ENCODE results near the gene RFTN1.

The RFTN1 gene

GRCh38 chr3:16308727-16309126, 204.8 kb downstream of the RFTN1 start:
- DNase-seq: no peak
- Mint-ChIP-seq H3K9me3 (no peaks in the 10 kb centered on the region), H3K27ac (peak overlapping the region; percentile 96), H3K4me3 (no peak overlapping the region), H3K36me3 (peaks cover 85% of the 10 kb centered on the region), H3K27me3 (no peaks in the 10 kb centered on the region), H3K4me1 (peaks cover 92% of the 10 kb centered on the region)
- CTCF ChIA-PET: interaction anchor here (2.7 kb wide), 1 partner anchor 17 kb away, joined by 16 read pairs; no protein-coding TSS in a partner anchor

GRCh38 chr3:16307832-16308531, 205.5 kb downstream of the RFTN1 start:
- CTCF ChIA-PET: interaction anchor here (2.7 to 4.2 kb wide), 2 partner anchors 11 to 16 kb away, joined by 16 to 23 read pairs; no protein-coding TSS in a partner anchor
- DNase-seq: no peak
- H3K27me3 Mint-ChIP-seq: no peaks in the 10 kb centered on the region

DNA sequence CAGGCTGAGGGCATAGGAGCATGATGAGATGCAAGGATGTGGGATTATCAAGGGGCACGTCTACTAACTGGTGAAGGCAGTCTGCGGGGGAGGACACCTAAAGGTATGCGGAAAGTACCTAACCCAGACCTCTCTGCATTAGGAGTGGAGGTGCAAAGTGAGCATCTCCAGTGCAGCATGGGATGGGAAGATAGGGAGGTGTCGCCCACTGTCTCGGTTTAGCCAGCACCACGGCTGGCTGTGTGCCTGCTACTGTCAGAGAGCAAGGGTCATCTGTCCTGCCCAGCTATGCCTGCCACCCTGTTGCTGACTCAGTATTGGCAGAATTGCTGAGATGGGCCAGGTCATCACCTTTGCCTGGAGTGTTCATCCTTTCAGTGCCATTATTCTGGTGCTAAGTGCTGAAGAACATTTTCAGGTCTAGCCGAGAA, 208.4 kb downstream of the RFTN1 start:
- Mint-ChIP-seq H3K4me3 (peak overlapping the region; percentile 71), H3K27ac (peak overlapping the region; percentile 83), H3K27me3 (no peaks in the 10 kb centered on the region), H3K36me3 (peaks cover 91% of the 10 kb centered on the region), H3K4me1 (peaks cover 97% of the 10 kb centered on the region), H3K9me3 (no peaks in the 10 kb centered on the region)
- peak; percentile 47 for DNase-seq
- CTCF ChIA-PET: interaction anchor here (0.6 to 6.7 kb wide), 8 partner anchors 10 to 217 kb away, joined by 3 to 53 read pairs (median 6); no protein-coding TSS in a partner anchor

More at GRCh38 chr3:16307832-16308531, 205.5 kb downstream of the RFTN1 start:
- H3K36me3 Mint-ChIP-seq: peaks cover 83% of the 10 kb centered on the region
- H3K4me1 Mint-ChIP-seq: peaks cover 91% of the 10 kb centered on the region
- peak overlapping the region; percentile 9 for H3K4me3 Mint-ChIP-seq
- peak overlapping the region; percentile 70 for H3K27ac Mint-ChIP-seq
- H3K9me3 Mint-ChIP-seq: no peaks in the 10 kb centered on the region

- H3K27me3 Mint-ChIP-seq: no peaks in the 10 kb centered on the region
- peak overlapping the region; percentile 71 for H3K4me3 Mint-ChIP-seq
- CTCF ChIA-PET: interaction anchor here (0.7 to 6.7 kb wide), 8 partner anchors 10 to 246 kb away, joined by 3 to 53 read pairs (median 6); no protein-coding TSS in a partner anchor
- H3K27ac Mint-ChIP-seq: peak overlapping the region; percentile 83
- H3K4me1 Mint-ChIP-seq: peaks cover 97% of the 10 kb centered on the region
- H3K9me3 Mint-ChIP-seq: no peaks in the 10 kb centered on the region
- DNase-seq: no peak
- H3K36me3 Mint-ChIP-seq: peaks cover 90% of the 10 kb centered on the region
Measured at GRCh38 chr3:16304061-16305010, 209.2 kb downstream of the RFTN1 start.

GRCh38 chr3:16303037-16303575, 210.4 kb downstream of the RFTN1 start:
- peaks cover 97% of the 10 kb centered on the region for H3K4me1 Mint-ChIP-seq
- H3K9me3 Mint-ChIP-seq: no peaks in the 10 kb centered on the region
- H3K4me3 Mint-ChIP-seq: peak overlapping the region; percentile 83
- CTCF ChIA-PET: interaction anchor here (2.5 to 6.7 kb wide), 3 partner anchors 9 to 17 kb away, joined by 7 to 53 read pairs (median 15); no protein-coding TSS in a partner anchor
- peaks cover 93% of the 10 kb centered on the region for H3K36me3 Mint-ChIP-seq
- DNase-seq: no peak
- H3K27ac Mint-ChIP-seq: peak overlapping the region; percentile 96
- H3K27me3 Mint-ChIP-seq: no peaks in the 10 kb centered on the region

- DNase-seq: no peak
- Mint-ChIP-seq H3K4me3 (peak overlapping the region; percentile 83), H3K27ac (peak overlapping the region; percentile 96), H3K36me3 (peaks cover 93% of the 10 kb centered on the region), H3K27me3 (no peaks in the 10 kb centered on the region), H3K4me1 (peaks cover 98% of the 10 kb centered on the region), H3K9me3 (peaks cover 5% of the 10 kb centered on the region)
- CTCF ChIA-PET: interaction anchor here (2.0 to 6.7 kb wide), 2 partner anchors 12 to 15 kb away, joined by 4 to 53 read pairs; no protein-coding TSS in a partner anchor
Measured at GRCh38 chr3:16302082-16302631, 211.3 kb downstream of the RFTN1 start.

DNA sequence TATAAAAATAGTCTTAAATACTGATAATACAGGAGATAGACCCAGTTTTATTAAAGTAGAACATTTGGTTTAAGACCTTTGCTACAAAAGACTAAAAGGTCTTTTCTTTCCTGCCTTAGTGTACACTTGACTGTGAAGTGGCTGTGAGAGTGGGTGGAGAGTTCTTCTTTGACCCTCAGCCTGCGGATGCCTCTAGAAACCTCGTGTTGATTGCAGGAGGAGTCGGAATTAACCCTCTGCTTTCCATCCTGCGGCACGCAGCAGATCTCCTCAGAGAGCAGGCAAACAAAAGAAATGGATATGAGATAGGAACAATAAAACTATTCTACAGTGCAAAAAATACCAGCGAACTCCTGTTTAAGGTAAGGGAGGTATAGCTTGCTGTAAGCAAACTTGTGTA, 212.0 kb downstream of the RFTN1 start:
- H3K36me3 Mint-ChIP-seq: peaks cover 93% of the 10 kb centered on the region
- peaks cover 98% of the 10 kb centered on the region for H3K4me1 Mint-ChIP-seq
- H3K27me3 Mint-ChIP-seq: no peaks in the 10 kb centered on the region
- peak; percentile 57 for DNase-seq
- peak overlapping the region; percentile 83 for H3K4me3 Mint-ChIP-seq
- H3K9me3 Mint-ChIP-seq: peaks cover 7% of the 10 kb centered on the region
- CTCF ChIA-PET: interaction anchor here (1.2 to 6.7 kb wide), 4 partner anchors 10 to 18 kb away, joined by 3 to 53 read pairs (median 6); no protein-coding TSS in a partner anchor
- peak overlapping the region; percentile 96 for H3K27ac Mint-ChIP-seq

- Mint-ChIP-seq H3K4me1 (peaks cover 98% of the 10 kb centered on the region), H3K27me3 (no peaks in the 10 kb centered on the region), H3K36me3 (peaks cover 93% of the 10 kb centered on the region), H3K27ac (peak overlapping the region; percentile 96), H3K9me3 (peaks cover 9% of the 10 kb centered on the region), H3K4me3 (peak overlapping the region; percentile 83)
- CTCF ChIA-PET: interaction anchor here (1.2 to 6.7 kb wide), 4 partner anchors 11 to 18 kb away, joined by 3 to 53 read pairs (median 6); no protein-coding TSS in a partner anchor
- DNase-seq: peak; percentile 73
Measured at GRCh38 chr3:16300881-16301359, 212.6 kb downstream of the RFTN1 start.

DNA sequence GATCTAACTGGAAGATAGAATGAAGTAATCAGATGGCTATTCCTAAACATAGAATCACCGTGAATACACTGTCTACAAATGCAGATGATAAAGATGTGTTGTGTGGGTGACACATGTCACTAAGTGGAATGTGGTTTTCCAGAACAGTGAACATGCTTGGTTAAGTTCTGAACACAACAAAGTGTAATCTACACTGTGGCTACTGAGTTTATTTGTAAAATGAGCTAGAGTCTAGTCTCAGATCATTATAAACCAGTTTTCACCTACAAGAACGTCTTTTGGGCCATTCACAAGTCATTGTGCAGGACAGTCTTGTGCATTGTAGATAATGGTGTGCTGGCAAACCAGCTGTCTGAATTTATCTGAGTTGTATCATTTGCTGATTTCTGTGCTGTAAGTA, 213.2 kb downstream of the RFTN1 start:
- H3K4me1 Mint-ChIP-seq: peaks cover 98% of the 10 kb centered on the region

DNA sequence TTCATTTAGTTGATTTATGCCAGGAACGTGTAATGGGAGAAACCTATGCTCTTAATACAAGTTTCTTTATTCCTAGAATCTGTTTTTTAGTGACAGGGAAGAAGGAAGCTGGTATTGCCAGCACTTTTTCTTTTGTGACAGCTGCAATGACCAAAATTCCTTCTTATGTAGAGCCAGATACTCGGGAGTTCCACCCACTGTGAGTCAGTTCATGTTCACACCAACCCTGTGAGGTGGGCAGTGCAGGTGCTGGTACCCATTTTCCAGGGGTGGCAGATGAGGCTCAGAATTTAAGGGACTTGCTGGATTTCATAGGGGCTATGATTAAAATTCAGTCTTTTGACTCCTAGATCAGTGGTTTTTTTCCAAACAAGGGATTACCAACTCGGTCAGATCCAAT, 213.8 kb downstream of the RFTN1 start:
- peaks cover 98% of the 10 kb centered on the region for H3K4me1 Mint-ChIP-seq
- DNase-seq: no peak
- no peaks in the 10 kb centered on the region for H3K27me3 Mint-ChIP-seq
- peak overlapping the region; percentile 52 for H3K4me3 Mint-ChIP-seq
- peaks cover 11% of the 10 kb centered on the region for H3K9me3 Mint-ChIP-seq
- CTCF ChIA-PET: interaction anchor here (2.0 to 6.7 kb wide), 2 partner anchors 9 to 20 kb away, joined by 8 to 53 read pairs; no protein-coding TSS in a partner anchor
- H3K36me3 Mint-ChIP-seq: peaks cover 93% of the 10 kb centered on the region
- peak overlapping the region; percentile 96 for H3K27ac Mint-ChIP-seq

More for the DNA sequence above, 213.2 kb downstream of the RFTN1 start:
- Mint-ChIP-seq H3K36me3 (peaks cover 93% of the 10 kb centered on the region), H3K9me3 (peaks cover 9% of the 10 kb centered on the region), H3K27ac (peak overlapping the region; percentile 96), H3K27me3 (no peaks in the 10 kb centered on the region), H3K4me3 (peak overlapping the region; percentile 83)
- DNase-seq: no peak
- CTCF ChIA-PET: interaction anchor here (2.0 to 6.7 kb wide), 2 partner anchors 10 to 19 kb away, joined by 8 to 53 read pairs; no protein-coding TSS in a partner anchor

DNA sequence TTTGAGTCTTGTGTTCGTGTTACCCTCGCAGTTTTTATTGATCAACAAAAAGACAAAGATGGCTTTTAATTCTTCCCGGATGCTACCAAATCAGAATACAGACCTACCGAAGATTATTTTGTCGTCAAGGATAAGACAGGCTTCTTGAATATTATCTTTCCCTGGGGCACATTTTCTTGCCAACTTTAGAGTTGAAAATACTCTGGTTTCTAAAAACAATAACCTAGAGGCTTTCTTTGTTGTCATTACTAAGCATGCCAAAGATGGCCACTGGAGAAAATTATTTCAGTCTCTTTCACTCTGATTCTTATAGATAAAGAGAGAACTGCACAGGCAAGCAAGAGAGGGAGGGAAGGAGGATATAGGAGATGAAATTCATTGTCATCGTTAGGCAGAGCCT, 214.6 kb downstream of the RFTN1 start:
- H3K27me3 Mint-ChIP-seq: no peaks in the 10 kb centered on the region
- DNase-seq: no peak
- peak overlapping the region; percentile 32 for H3K4me3 Mint-ChIP-seq
- peaks cover 93% of the 10 kb centered on the region for H3K36me3 Mint-ChIP-seq
- peaks cover 96% of the 10 kb centered on the region for H3K4me1 Mint-ChIP-seq
- CTCF ChIA-PET: interaction anchor here (1.2 to 1.4 kb wide), 2 partner anchors 9 to 10 kb away, joined by 3 to 5 read pairs; no protein-coding TSS in a partner anchor
- peaks cover 13% of the 10 kb centered on the region for H3K9me3 Mint-ChIP-seq
- H3K27ac Mint-ChIP-seq: peak overlapping the region; percentile 96

GRCh38 chr3:16297997-16298885, 215.3 kb downstream of the RFTN1 start:
- Mint-ChIP-seq H3K9me3 (peaks cover 20% of the 10 kb centered on the region), H3K4me3 (peak overlapping the region; percentile 32), H3K4me1 (peaks cover 98% of the 10 kb centered on the region), H3K36me3 (peaks cover 96% of the 10 kb centered on the region), H3K27ac (peak overlapping the region; percentile 96), H3K27me3 (no peaks in the 10 kb centered on the region)
- CTCF ChIA-PET: interaction anchor here (0.6 to 1.4 kb wide), 3 partner anchors 8 to 687 kb away, joined by 3 to 5 read pairs (median 3); no protein-coding TSS in a partner anchor
- DNase-seq: no peak
